IMR-90 (cell line): ENCODE measurements around the gene SMIM41.

ENCODE experiments used
- CEBPB ChIP-seq: IDR thresholded peaks from 2 replicates; pipeline ENCODE4 v1.6.1; 2012; ENCODE audit warnings: low read depth, low read length, improper control_type of control experiment
- ELK1 ChIP-seq: fragments of 150-350 bp; IDR thresholded peaks from 2 replicates; pipeline ENCODE4 v1.6.1; 2016; ENCODE audit warnings: low read depth, mild to moderate bottlenecking, low read length, moderate library complexity, borderline replicate concordance
- POLR2A ChIP-seq: IDR thresholded peaks from 2 replicates; pipeline ENCODE4 v1.6.1; 2012; ENCODE audit warnings: mild to moderate bottlenecking, low read depth, low read length
- RAD21 ChIP-seq: IDR thresholded peaks from 2 replicates; pipeline ENCODE4 v1.6.1; 2012; ENCODE audit warnings: low read length, improper control_type of control experiment
- SMC3 ChIP-seq: fragments of 150-350 bp; IDR thresholded peaks from 2 replicates; pipeline ENCODE4 v1.6.1; 2016; ENCODE audit warnings: low read depth, mild to moderate bottlenecking, antibody characterized with exemption, low read length, moderate library complexity
- TF ChIP-seq, protein P1 (sequence below): conservative IDR thresholded peaks from 2 replicates; pipeline ENCODE4 v1.5.1; 2012; ENCODE audit warnings: mild to moderate bottlenecking, low read depth, low read length, improper control_type of control experiment

DNA sequence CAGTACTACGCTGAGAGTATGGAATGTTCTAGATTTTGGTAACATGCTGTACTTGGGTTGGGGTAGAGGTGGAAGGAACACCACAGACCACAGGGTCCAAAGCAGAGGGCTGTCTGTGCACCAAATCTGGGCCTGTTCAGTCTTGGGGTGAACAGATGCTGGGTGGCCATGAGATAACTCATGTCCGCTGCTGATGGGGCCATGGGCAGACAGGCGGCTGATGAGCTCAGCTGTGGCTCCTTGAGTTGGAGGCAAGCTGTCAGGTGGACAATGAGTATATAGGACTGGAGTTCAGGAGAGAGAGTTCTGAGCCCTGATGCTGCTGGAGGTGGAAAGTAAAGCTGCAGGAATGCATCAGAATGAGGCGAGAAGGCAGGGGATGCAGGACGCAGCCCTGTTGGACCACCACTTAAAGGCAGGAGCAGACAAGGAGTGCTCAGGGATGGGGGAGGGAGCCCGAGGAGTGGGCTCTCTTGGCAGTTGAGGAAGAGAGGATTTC lies 6.2 kb downstream of the SMIM41 start:
- TF ChIP-seq POLR2A, result no peak
- TF ChIP-seq, protein P1, sequence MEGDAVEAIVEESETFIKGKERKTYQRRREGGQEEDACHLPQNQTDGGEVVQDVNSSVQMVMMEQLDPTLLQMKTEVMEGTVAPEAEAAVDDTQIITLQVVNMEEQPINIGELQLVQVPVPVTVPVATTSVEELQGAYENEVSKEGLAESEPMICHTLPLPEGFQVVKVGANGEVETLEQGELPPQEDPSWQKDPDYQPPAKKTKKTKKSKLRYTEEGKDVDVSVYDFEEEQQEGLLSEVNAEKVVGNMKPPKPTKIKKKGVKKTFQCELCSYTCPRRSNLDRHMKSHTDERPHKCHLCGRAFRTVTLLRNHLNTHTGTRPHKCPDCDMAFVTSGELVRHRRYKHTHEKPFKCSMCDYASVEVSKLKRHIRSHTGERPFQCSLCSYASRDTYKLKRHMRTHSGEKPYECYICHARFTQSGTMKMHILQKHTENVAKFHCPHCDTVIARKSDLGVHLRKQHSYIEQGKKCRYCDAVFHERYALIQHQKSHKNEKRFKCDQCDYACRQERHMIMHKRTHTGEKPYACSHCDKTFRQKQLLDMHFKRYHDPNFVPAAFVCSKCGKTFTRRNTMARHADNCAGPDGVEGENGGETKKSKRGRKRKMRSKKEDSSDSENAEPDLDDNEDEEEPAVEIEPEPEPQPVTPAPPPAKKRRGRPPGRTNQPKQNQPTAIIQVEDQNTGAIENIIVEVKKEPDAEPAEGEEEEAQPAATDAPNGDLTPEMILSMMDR, result no peak
- no peak for TF ChIP-seq SMC3
- TF ChIP-seq RAD21, result no peak
- no peak for TF ChIP-seq ELK1
- no peak for TF ChIP-seq CEBPB
